ENCODE measurements around the gene CLCNKB. TPM values are rescaled to one million over a fixed set of nuclear protein-coding genes. Genes with fewer than 3 reads are reported as not detected.

The CLCNKB gene
- total RNA-seq, 1 donor, result 0.36 TPM

DNA sequence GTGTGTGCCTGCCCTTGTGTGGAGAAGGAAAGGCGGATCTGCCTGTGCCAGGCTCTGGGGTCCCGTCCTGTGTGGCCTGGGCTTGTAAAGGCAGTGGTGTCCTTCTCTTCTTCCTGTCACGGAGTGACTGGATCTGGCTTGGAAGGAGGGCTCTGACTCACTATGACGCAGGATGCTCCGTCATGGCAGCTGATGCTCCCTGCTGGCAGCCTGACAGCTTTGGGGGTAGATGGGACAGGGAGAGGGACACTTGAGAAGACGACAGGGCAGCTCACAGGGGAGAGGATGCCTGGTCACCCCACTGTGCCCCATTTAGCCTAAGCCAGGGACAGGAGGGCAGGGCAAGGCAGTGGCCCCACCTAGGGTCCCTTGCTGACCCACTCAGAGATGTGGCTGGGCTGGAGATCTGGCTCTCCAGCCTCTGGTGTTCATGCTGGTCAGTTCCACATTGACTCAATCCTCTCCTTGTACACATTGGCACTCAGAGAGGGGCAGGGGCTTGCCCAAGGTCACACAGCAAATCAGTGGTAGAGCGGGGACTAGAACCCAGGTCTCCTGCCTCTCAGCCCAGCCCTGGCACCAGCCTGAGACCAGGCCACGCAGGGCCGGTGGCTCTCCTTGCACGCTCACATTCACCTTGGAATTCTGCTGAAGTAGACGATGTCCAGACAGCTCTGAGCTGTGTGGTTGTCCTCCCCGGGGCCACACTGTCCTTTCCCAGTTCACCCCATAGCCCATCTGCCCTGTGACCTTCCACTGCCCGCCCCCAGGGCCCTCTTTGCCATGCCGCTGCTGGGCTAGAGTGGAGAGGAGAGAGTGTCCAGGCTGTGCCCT is 32.7 kb downstream of the CLCNKB start:
- Histone ChIP-seq H3K4me3 (ENCODE audit: insufficient read depth, low read length) (no peak overlapping the region), H3K4me2 (ENCODE audit: insufficient read depth, low read length) (peak overlapping the region; percentile 63), H3K9me3 (ENCODE audit: low read depth, low read length) (no peaks in the 10 kb centered on the region), H3K79me2 (ENCODE audit: insufficient read depth, low read length) (no peaks in the 10 kb centered on the region), H3K4me1 (ENCODE audit: insufficient read depth, low read length) (peaks cover 31% of the 10 kb centered on the region), H3K27me3 (ENCODE audit: insufficient read depth, low read length) (no peaks in the 10 kb centered on the region), H3K36me3 (ENCODE audit: insufficient read depth, low read length) (no peaks in the 10 kb centered on the region), H2AFZ (ENCODE audit: low read length) (no peak overlapping the region), H4K20me1 (ENCODE audit: insufficient read depth, low read length) (no peaks in the 10 kb centered on the region), H3K27ac (ENCODE audit: low read depth, low read length) (peak overlapping the region; percentile 89)
- TF ChIP-seq, protein P1, sequence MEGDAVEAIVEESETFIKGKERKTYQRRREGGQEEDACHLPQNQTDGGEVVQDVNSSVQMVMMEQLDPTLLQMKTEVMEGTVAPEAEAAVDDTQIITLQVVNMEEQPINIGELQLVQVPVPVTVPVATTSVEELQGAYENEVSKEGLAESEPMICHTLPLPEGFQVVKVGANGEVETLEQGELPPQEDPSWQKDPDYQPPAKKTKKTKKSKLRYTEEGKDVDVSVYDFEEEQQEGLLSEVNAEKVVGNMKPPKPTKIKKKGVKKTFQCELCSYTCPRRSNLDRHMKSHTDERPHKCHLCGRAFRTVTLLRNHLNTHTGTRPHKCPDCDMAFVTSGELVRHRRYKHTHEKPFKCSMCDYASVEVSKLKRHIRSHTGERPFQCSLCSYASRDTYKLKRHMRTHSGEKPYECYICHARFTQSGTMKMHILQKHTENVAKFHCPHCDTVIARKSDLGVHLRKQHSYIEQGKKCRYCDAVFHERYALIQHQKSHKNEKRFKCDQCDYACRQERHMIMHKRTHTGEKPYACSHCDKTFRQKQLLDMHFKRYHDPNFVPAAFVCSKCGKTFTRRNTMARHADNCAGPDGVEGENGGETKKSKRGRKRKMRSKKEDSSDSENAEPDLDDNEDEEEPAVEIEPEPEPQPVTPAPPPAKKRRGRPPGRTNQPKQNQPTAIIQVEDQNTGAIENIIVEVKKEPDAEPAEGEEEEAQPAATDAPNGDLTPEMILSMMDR (IDR thresholded peaks at IDR 0.05; ENCODE audit: extremely low read depth, low read depth, low read length), result no peak
- DNase-seq (ENCODE audit: insufficient read length, low spot score, missing footprints), result peak; percentile 98

GRCh38 chr1:16076865-16077238 is 33.3 kb downstream of the CLCNKB start:
- Histone ChIP-seq H3K4me2 (ENCODE audit: insufficient read depth, low read length) (no peak overlapping the region), H3K4me3 (ENCODE audit: insufficient read depth, low read length) (no peak overlapping the region), H4K20me1 (ENCODE audit: insufficient read depth, low read length) (no peaks in the 10 kb centered on the region), H3K27ac (ENCODE audit: low read depth, low read length) (peak overlapping the region; percentile 89), H3K79me2 (ENCODE audit: insufficient read depth, low read length) (no peaks in the 10 kb centered on the region), H3K27me3 (ENCODE audit: insufficient read depth, low read length) (no peaks in the 10 kb centered on the region), H3K36me3 (ENCODE audit: insufficient read depth, low read length) (no peaks in the 10 kb centered on the region), H3K4me1 (ENCODE audit: insufficient read depth, low read length) (peaks cover 31% of the 10 kb centered on the region), H3K9me3 (ENCODE audit: low read depth, low read length) (no peaks in the 10 kb centered on the region), H2AFZ (ENCODE audit: low read length) (no peak overlapping the region)
- peak; percentile 83 for DNase-seq (ENCODE audit: insufficient read length, low spot score, missing footprints)
- TF ChIP-seq, protein P1 (IDR thresholded peaks at IDR 0.05; ENCODE audit: extremely low read depth, low read depth, low read length), result no peak

DNA sequence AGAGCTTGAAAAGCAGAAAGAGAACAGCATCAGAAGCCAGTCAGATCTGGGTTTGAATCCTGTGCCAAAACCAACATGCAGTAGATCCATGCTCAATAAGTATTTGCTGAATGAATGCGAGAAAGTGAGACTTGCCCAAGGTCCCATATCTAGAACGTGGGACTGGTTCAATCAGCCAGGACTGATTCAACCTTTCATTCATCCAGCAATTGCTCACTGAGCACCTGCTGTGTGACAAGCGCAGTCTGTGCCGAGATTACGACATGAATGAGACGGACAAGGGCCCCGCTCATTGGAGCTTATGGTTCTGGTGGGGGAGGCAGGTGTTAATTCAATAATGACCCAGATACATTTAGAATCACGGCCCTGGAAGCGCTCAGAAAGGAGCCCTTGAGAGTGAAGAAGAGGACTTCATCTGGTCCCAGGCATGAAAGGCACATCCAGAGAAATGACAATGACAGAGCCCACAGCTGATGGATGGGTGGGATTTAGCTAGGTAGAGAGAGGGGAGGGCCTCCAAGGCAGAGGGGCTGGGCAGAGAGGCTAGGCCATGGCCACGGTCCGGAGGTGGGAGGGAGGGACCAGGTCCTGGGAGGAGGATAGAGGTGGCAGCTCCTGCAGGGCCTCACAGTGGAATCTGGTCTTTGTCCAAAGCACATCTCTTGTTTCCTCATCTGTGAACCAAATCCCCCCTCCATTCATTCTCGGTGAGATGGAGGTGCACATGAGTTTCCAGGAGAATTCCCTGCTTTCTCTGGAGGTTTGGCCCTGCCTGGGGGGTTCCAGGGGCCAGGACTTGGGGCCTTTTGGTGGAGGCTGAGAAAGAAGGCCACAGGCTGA is 34.0 kb downstream of the CLCNKB start:
- H3K79me2 ChIP-seq (ENCODE audit: insufficient read depth, low read length), result no peaks in the 10 kb centered on the region
- H3K9me3 ChIP-seq (ENCODE audit: low read depth, low read length), result no peaks in the 10 kb centered on the region
- H2AFZ ChIP-seq (ENCODE audit: low read length), result no peak overlapping the region
- peak; percentile 27 for DNase-seq (ENCODE audit: insufficient read length, low spot score, missing footprints)
- peak overlapping the region; percentile 89 for H3K27ac ChIP-seq (ENCODE audit: low read depth, low read length)
- TF ChIP-seq, protein P1 (IDR thresholded peaks at IDR 0.05; ENCODE audit: extremely low read depth, low read depth, low read length), result no peak
- no peak overlapping the region for H3K4me2 ChIP-seq (ENCODE audit: insufficient read depth, low read length)
- no peaks in the 10 kb centered on the region for H3K27me3 ChIP-seq (ENCODE audit: insufficient read depth, low read length)
- peaks cover 31% of the 10 kb centered on the region for H3K4me1 ChIP-seq (ENCODE audit: insufficient read depth, low read length)
- no peak overlapping the region for H3K4me3 ChIP-seq (ENCODE audit: insufficient read depth, low read length)
- H4K20me1 ChIP-seq (ENCODE audit: insufficient read depth, low read length), result no peaks in the 10 kb centered on the region
- H3K36me3 ChIP-seq (ENCODE audit: insufficient read depth, low read length), result no peaks in the 10 kb centered on the region

All from osteoblast (primary cell).